Right lobe of liver (tissue), 6 donors: ENCODE results near the gene ZRANB1. TPM values are rescaled to one million over a fixed set of nuclear protein-coding genes. Genes with fewer than 3 reads are reported as not detected.

ENCODE experiments used
- ATAC-seq, 4 donors: fragments of 200-7000 bp; cut with Tn5 transposase; one replicate each; pipeline ENCODE4 v1.9.1; 2020; ENCODE audit warnings: mild to moderate bottlenecking in 4 of 4, moderate library complexity in 4 of 4
- DNase-seq, 3 donors: peaks; one replicate each; pipeline ENCODE4 v3.0.0-alpha.2; 2020
- H3K27ac ChIP-seq, 3 donors: fragments of 200-600 bp; one replicate each; pipeline ENCODE4 v1.8.0; 2022
- H3K27me3 ChIP-seq, 2 donors: fragments of 200-600 bp; one replicate each; pipeline ENCODE4 v1.8.0; 2022
- H3K36me3 ChIP-seq, 4 donors: fragments of 200-600 bp; sonication (generic) in 1 of 4; one replicate each; pipeline versions ENCODE4 v1.5.1 to v1.8.0; 2017 to 2022; ENCODE audit warnings: control low read depth in 1 of 4
- H3K4me1 ChIP-seq, 4 donors: fragments of 200-600 bp; sonication (generic) in 1 of 4; one replicate each; pipeline versions ENCODE4 v1.5.1 to v1.8.0; 2017 to 2022; ENCODE audit warnings: control low read depth in 1 of 4
- H3K4me3 ChIP-seq, 3 donors: fragments of 200-600 bp; one replicate each; pipeline ENCODE4 v1.8.0; 2022
- H3K9me3 ChIP-seq, 4 donors: fragments of 200-600 bp; sonication (generic) in 1 of 4; one replicate each; pipeline versions ENCODE4 v1.5.1 to v1.8.0; 2017 to 2022; ENCODE audit warnings: control low read depth in 1 of 4
- CTCF ChIP-seq, 4 donors: fragments of 200-600 bp in 3 of 4; fragments of 450-650 bp in 1 of 4; IDR thresholded peaks; one replicate each; pipeline versions ENCODE4 v1.5.1 to v1.8.0; 2016 to 2022; ENCODE audit warnings: antibody characterized with exemption in 4 of 4, mild to moderate bottlenecking in 2 of 4
- POLR2A ChIP-seq: fragments of 450-650 bp; IDR thresholded peaks from one replicate; pipeline ENCODE4 v1.6.1; 2017; ENCODE audit warnings: antibody characterized with exemption, mild to moderate bottlenecking
- WGBS: methylation state at CpG from one replicate; pipeline ENCODE4 v1.1.6; 2018; ENCODE audit warnings: low coverage, low lambda C conversion rate; ENCODE audit not compliant: insufficient coverage; ENCODE audit errors: missing lambda C conversion rate; 5-methylcytosine and 5-hydroxymethylcytosine counted together
- intact Hi-C, 2 donors: fragments of 100-400 bp; cut with DNase I; formaldehyde crosslinking; loops; one replicate each; pipeline versions ENCODE4 v1.11.2 to v1.14.1; 2022
- total RNA-seq, 6 experiments: library from RNA; depleted of rRNA in 2 of 6; stranded (reverse); fragments of >200 nt in 2 of 6; fragmentation: NEBNext Ultra II Directional in 3 of 6; extraction: Animal tissue kit (Norgen Biotek cat#: 25700) in 3 of 6; gene quantifications; one replicate each; pipeline versions ENCODE4 v1.1.0 to v1.2.4, GENCODE V29; 2016 to 2023
- donor health status: DM: no; HTN: yes; CAD: no.
- donor health status: DM: no; HTN: no; CAD: no.
- donor health status: DM: no; HTN: no; CAD: no.
- donor health status: DM: no; HTN: yes; CAD: no.
- donor health status: DM: no; HTN: yes; CAD: no.

Gene ZRANB1
- total RNA-seq, 6 experiments from 2014 or later, result 8.6 to 17.6 (median 11.6) TPM

- no peak overlapping the region for H3K27ac ChIP-seq
- no peak for TF ChIP-seq CTCF (IDR thresholded peaks at IDR 0.05)
- TF ChIP-seq POLR2A, result no peak
- no peaks in the 10 kb centered on the region for H3K27me3 ChIP-seq
- no peaks in the 10 kb centered on the region for H3K9me3 ChIP-seq
- no peaks in the 10 kb centered on the region for H3K36me3 ChIP-seq
- WGBS, result no CpG with 5 or more reads among the region's 9 CpGs
- ATAC-seq, result peak in 2 of 4 donors; percentile 27 to 34
- H3K4me1 ChIP-seq, result peaks cover 0 to 9% (median 1%) of the 10 kb centered on the region in 4 donors
- H3K4me3 ChIP-seq, result no peak overlapping the region
- peak in 1 of 3 donors; percentile 45 for DNase-seq
- intact Hi-C loops, result no loop called here
Measured at GRCh38 chr10:124898471-124898870, 43.5 kb upstream of the ZRANB1 start.

DNA sequence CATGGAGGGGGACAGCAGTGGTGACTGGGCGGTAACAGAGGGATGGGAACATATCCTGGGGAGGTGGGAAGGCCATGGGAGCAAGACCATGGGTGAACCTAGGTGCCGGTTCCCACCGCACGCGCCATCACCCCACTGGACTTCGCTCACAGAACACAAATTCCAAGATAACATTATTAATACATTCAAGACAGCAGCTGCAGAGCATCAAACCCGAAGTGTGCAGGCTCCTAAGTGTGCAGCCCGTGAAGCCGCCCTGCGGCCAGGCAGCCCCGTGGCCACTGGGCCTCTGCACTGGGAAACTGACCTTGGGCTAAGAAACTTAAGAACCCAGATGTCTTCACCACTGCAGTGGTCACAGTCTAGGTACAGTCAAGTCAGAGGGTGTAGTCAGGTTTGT lies 42.8 kb upstream of the ZRANB1 start:
- no CpG with 5 or more reads among the region's 11 CpGs for WGBS
- no peak for ATAC-seq
- H3K4me3 ChIP-seq, result no peak overlapping the region
- no peak for TF ChIP-seq CTCF (IDR thresholded peaks at IDR 0.05)
- TF ChIP-seq POLR2A, result no peak
- intact Hi-C loops, result no loop called here
- H3K9me3 ChIP-seq, result no peaks in the 10 kb centered on the region
- H3K36me3 ChIP-seq, result no peaks in the 10 kb centered on the region
- no peaks in the 10 kb centered on the region for H3K27me3 ChIP-seq
- H3K27ac ChIP-seq, result no peak overlapping the region
- H3K4me1 ChIP-seq, result peaks cover 0 to 13% (median 1%) of the 10 kb centered on the region in 4 donors
- DNase-seq, result peak in 1 of 3 donors; percentile 26

DNA sequence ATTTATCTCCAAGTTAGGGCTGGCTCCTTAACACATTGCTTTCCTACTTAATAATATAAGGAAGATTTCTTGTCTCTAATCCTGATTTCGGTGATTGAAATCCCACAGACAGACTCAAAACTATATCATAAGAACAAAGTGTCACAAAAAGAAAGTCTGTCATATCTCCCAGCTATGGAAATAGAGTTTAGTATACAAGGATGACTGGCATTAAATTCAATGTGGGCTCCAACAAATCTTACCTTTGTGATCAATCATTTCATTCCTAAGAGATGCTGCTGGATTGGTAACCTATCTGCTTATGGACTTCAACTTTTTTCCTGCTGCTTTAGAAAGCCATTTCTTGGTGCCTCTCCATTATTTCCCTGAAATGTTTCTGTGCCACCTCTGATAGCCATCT lies 39.5 kb upstream of the ZRANB1 start:
- Histone ChIP-seq H3K27ac (peak overlapping the region in 1 of 3 donors; percentile 54), H3K4me1 (peaks cover 0 to 22% (median 1%) of the 10 kb centered on the region in 4 donors), H3K9me3 (no peaks in the 10 kb centered on the region), H3K27me3 (no peaks in the 10 kb centered on the region), H3K36me3 (no peaks in the 10 kb centered on the region), H3K4me3 (no peak overlapping the region)
- TF ChIP-seq CTCF (IDR thresholded peaks at IDR 0.05), result no peak
- TF ChIP-seq POLR2A, result no peak
- 93% methylated on average over 1 of the region's 1 CpG for WGBS
- ATAC-seq (no peak), DNase-seq (no peak)
- intact Hi-C loops, result no loop called here

DNA sequence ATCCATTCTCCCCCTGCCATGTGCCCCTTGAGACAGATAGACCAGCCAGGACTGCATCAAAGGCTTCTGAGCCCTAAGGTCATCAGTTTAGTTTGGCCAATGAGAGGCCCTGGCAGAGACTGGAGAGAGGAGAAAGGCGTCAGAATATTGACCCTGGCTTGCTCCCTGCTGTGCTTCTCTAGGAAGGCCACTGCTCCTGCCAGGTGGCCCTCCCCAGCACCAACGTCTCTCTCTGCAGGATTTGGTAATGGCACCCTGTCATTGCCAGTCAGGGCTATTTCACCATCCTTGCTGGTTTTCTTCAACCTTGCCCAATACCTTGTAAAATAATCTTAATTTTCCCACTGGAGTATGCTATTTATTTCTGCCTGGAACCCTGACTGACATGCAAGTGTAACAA lies 38.8 kb upstream of the ZRANB1 start:
- intact Hi-C loops, result no loop called here
- peak; percentile 58 to 92 (median 87) for DNase-seq

More for the DNA sequence above, 38.8 kb upstream of the ZRANB1 start:
- no peaks in the 10 kb centered on the region for H3K36me3 ChIP-seq
- ATAC-seq, result peak; percentile 95 to 98 (median 97)
- no peaks in the 10 kb centered on the region for H3K9me3 ChIP-seq
- no peaks in the 10 kb centered on the region for H3K27me3 ChIP-seq
- peak overlapping the region in 1 of 3 donors; percentile 63 for H3K27ac ChIP-seq
- WGBS, result 0% methylated on average over 2 of the region's 2 CpGs
- H3K4me1 ChIP-seq, result peaks cover 0 to 25% (median 1%) of the 10 kb centered on the region in 4 donors
- no peak overlapping the region for H3K4me3 ChIP-seq
- TF ChIP-seq CTCF (IDR thresholded peaks at IDR 0.05) (no peak), POLR2A (no peak)
